ENCODE results near the gene ZBTB42. TPM values are rescaled to one million over a fixed set of nuclear protein-coding genes. Genes with fewer than 3 reads are reported as not detected.

The ZBTB42 gene
- total RNA-seq (2022; extraction: Qiagen RNA extraction; ENCODE audit: low read depth): 2.1 to 3.2 TPM (median 3.0 TPM) in 5 replicates

GRCh38 chr14:104800771-104801519 is at the start of gene ZBTB42:
TSS of gene ZBTB42 (plus strand) at chr14:104801101. CDS start at chr14:104801198, 97 bp downstream.

GRCh38 chr14:104752735-104753527 is 48.0 kb upstream of the ZBTB42 start, which contains the start of gene SIVA1:
TSS of gene SIVA1 (plus strand) at chr14:104753147. CDS start at chr14:104753202, 55 bp downstream.

GRCh38 chr14:104794993-104795780 is 5.7 kb upstream of the ZBTB42 start, which contains the start of gene AKT1:
TSS of gene AKT1 (minus strand) at chr14:104795748. CDS start at chr14:104792643, 3,105 bp downstream.

Other genes starting within 250 kb of the ZBTB42 start
- gene C14orf180, start 221.3 kb upstream of the ZBTB42 start, total RNA-seq (2022; extraction: Qiagen RNA extraction; ENCODE audit: low read depth): not detected in 5 replicates
- gene TMEM179, start 196.3 kb upstream of the ZBTB42 start, total RNA-seq (2022; extraction: Qiagen RNA extraction; ENCODE audit: low read depth): 0.27 to 0.46 TPM (median 0.30 TPM) in 4 of 5 replicates, not detected in the other
- gene INF2, start 111.5 kb upstream of the ZBTB42 start, total RNA-seq (2022; extraction: Qiagen RNA extraction; ENCODE audit: low read depth): 81.9 to 126 TPM (median 122 TPM) in 5 replicates
- 6.4 to 7.9 TPM (median 7.3 TPM) in 5 replicates for gene ADSS1, start 76.9 kb upstream of the ZBTB42 start, total RNA-seq (2022; extraction: Qiagen RNA extraction; ENCODE audit: low read depth)
- 161 to 220 TPM (median 195 TPM) in 5 replicates for gene SIVA1, start 48.0 kb upstream of the ZBTB42 start, total RNA-seq (2022; extraction: Qiagen RNA extraction; ENCODE audit: low read depth)
- 83.1 to 112 TPM (median 104 TPM) in 5 replicates for gene AKT1, start 5.4 kb upstream of the ZBTB42 start, total RNA-seq (2022; extraction: Qiagen RNA extraction; ENCODE audit: low read depth)
- 18.2 to 26.1 TPM (median 25.5 TPM) in 5 replicates for gene CEP170B, start 64.2 kb downstream of the ZBTB42 start, total RNA-seq (2022; extraction: Qiagen RNA extraction; ENCODE audit: low read depth)
- 0.10 to 0.25 TPM (median 0.13 TPM) in 3 of 5 replicates, not detected in the others for gene PLD4, start 123.8 kb downstream of the ZBTB42 start, total RNA-seq (2022; extraction: Qiagen RNA extraction; ENCODE audit: low read depth)
- 231 to 264 TPM (median 240 TPM) in 5 replicates for gene AHNAK2, start 177.3 kb downstream of the ZBTB42 start, total RNA-seq (2022; extraction: Qiagen RNA extraction; ENCODE audit: low read depth)
- 15.5 to 17.6 TPM (median 16.2 TPM) in 5 replicates for gene CLBA1, start 184.7 kb downstream of the ZBTB42 start, total RNA-seq (2022; extraction: Qiagen RNA extraction; ENCODE audit: low read depth)
- gene CDCA4, start 220.0 kb downstream of the ZBTB42 start, total RNA-seq (2022; extraction: Qiagen RNA extraction; ENCODE audit: low read depth): 42.2 to 52.9 TPM (median 49.5 TPM) in 5 replicates